H1 (cell line): ENCODE data around the gene EPHA3. TPM values are rescaled to one million over a fixed set of nuclear protein-coding genes. Genes with fewer than 3 reads are reported as not detected.

Experiments
- TAF7 ChIP-seq: optimal IDR thresholded peaks from 2 replicates; pipeline ENCODE3; 2011; ENCODE audit warnings: low read depth, mild to moderate bottlenecking, inconsistent platforms, low read length, moderate library complexity, borderline replicate concordance
- polyA plus RNA-seq, 7 experiments: library from polyadenylated mRNA; depleted of rRNA in 3 of 7; stranded (reverse) in 5 of 7; unstranded in 2 of 7; fragments of >200 nt in 5 of 7; fragments of 200-250 nt in 2 of 7; gene quantifications; 1 replicate in 5 of 7; 2 replicates in 1 of 7; 4 replicates in 1 of 7; pipeline versions ENCODE4 v1.2.1 to v1.2.3, GENCODE V29; 2011 to 2013; ENCODE audit warnings: missing spikeins in 2 of 7, mixed read lengths in 2 of 7
- total RNA-seq: library from RNA; stranded (reverse); fragmentation: NEBNext Ultra II Directional; extraction: Animal tissue kit (Norgen Biotek cat#: 25700); gene quantifications from 2 replicates; pipeline ENCODE4 v1.2.1, GENCODE V29; 2021

Gene EPHA3
- total and polyA plus RNA-seq, 2 of the 8 experiments (the other 6 are each of a cell fraction or from before 2014, with no cell fraction given), result 0.09 to 0.22 TPM

DNA sequence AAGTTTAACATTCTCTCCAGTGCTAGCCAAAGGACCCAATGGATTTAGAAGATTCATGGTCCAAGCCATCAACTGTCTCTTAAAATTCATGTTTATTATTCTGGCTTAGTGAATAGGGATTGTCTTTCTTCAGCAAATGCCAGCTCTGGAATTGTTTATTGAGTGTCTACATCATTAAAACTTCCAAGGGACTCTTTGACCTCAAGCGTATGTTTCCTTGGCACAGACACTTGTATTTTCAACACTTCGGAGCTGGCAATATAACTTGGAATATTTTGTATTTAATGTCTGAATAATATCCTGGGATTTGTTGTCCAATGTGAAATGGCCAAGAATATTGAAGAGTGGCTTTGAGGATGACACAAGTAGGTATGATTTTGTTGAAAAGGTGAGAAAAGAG, 204.2 kb downstream of the EPHA3 start (continued):
- TF ChIP-seq TAF7, result no peak
